H1 (cell line): Measurements from ENCODE around the gene TMEM144. TPM values are rescaled to one million over a fixed set of nuclear protein-coding genes. Genes with fewer than 3 reads are reported as not detected.

Experiments
- MAFK ChIP-seq: IDR thresholded peaks from 2 replicates; pipeline ENCODE4 v1.6.1; 2012; ENCODE audit warnings: low read depth, mild to moderate bottlenecking, improper control_type of control experiment, low read length
- POU5F1 ChIP-seq: IDR thresholded peaks from 2 replicates; pipeline ENCODE4 v1.6.1; 2011; ENCODE audit warnings: low read depth, mild to moderate bottlenecking, low read length, moderate library complexity
- RXRA ChIP-seq: IDR thresholded peaks from 2 replicates; pipeline ENCODE4 v1.6.1; 2011; ENCODE audit warnings: low read depth, mild to moderate bottlenecking, low read length, moderate library complexity; ENCODE audit not compliant: insufficient read depth
- ZNF274 ChIP-seq: IDR thresholded peaks from 2 replicates; pipeline ENCODE4 v1.7.0; 2012; ENCODE audit warnings: low read length, borderline replicate concordance; ENCODE audit errors: extremely low read depth
- polyA plus RNA-seq, 7 experiments: library from polyadenylated mRNA; depleted of rRNA in 3 of 7; stranded (reverse) in 5 of 7; unstranded in 2 of 7; fragments of >200 nt in 5 of 7; fragments of 200-250 nt in 2 of 7; gene quantifications; 1 replicate in 5 of 7; 2 replicates in 1 of 7; 4 replicates in 1 of 7; pipeline versions ENCODE4 v1.2.1 to v1.2.3, GENCODE V29; 2011 to 2013; ENCODE audit warnings: missing spikeins in 2 of 7, mixed read lengths in 2 of 7
- total RNA-seq: library from RNA; stranded (reverse); fragmentation: NEBNext Ultra II Directional; extraction: Animal tissue kit (Norgen Biotek cat#: 25700); gene quantifications from 2 replicates; pipeline ENCODE4 v1.2.1, GENCODE V29; 2021
- TF ChIP-seq, protein P1 (sequence below): fragments of 300-600 bp; sonication (generic); IDR thresholded peaks from 2 replicates; pipeline ENCODE4 v1.7.1; 2012; ENCODE audit warnings: low read length, moderate library complexity, mild to moderate bottlenecking, inconsistent platforms; ENCODE audit not compliant: insufficient replicate concordance
- TF ChIP-seq, protein P2 (sequence below): IDR thresholded peaks from 2 replicates; pipeline ENCODE4 v1.6.1; 2012; ENCODE audit warnings: low read length, inconsistent platforms
- TF ChIP-seq, protein P3 (sequence below), 3 experiments: IDR thresholded peaks; 1 replicate in 2 of 3; 2 replicates in 1 of 3; pipeline versions ENCODE4 v1.5.1 to v1.6.1; 2011; ENCODE audit warnings: low read length in 3 of 3, mild to moderate bottlenecking in 3 of 3, inconsistent platforms in 2 of 3, low read depth in 1 of 3, moderate library complexity in 1 of 3; ENCODE audit not compliant: insufficient read depth in 1 of 3; ENCODE audit errors: control extremely low read depth in 1 of 3

TMEM144 gene
- total and polyA plus RNA-seq, 2 of the 8 experiments (the other 6 are each of a cell fraction or from before 2014, with no cell fraction given) = 1.9 to 2.6 TPM

DNA sequence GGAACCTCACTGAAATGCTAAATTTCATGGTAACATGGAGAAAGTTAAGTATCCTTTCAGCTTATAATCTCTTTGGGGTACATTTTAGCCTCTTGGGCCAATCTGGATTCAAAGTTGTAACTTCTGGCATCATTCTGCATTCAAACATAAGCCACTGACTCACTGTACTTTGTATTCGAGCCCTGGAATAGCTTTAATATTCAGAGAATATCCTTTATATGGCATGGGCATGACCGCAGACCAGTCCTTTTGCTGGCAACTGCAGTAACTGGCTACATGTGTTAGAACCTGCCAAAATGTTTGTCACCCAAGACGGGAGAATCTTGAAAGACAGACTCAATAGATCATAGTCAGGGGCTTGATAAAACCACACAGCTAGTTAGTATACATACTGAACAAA lies 40.8 kb upstream of the TMEM144 start (continued):
- TF ChIP-seq, protein P1, sequence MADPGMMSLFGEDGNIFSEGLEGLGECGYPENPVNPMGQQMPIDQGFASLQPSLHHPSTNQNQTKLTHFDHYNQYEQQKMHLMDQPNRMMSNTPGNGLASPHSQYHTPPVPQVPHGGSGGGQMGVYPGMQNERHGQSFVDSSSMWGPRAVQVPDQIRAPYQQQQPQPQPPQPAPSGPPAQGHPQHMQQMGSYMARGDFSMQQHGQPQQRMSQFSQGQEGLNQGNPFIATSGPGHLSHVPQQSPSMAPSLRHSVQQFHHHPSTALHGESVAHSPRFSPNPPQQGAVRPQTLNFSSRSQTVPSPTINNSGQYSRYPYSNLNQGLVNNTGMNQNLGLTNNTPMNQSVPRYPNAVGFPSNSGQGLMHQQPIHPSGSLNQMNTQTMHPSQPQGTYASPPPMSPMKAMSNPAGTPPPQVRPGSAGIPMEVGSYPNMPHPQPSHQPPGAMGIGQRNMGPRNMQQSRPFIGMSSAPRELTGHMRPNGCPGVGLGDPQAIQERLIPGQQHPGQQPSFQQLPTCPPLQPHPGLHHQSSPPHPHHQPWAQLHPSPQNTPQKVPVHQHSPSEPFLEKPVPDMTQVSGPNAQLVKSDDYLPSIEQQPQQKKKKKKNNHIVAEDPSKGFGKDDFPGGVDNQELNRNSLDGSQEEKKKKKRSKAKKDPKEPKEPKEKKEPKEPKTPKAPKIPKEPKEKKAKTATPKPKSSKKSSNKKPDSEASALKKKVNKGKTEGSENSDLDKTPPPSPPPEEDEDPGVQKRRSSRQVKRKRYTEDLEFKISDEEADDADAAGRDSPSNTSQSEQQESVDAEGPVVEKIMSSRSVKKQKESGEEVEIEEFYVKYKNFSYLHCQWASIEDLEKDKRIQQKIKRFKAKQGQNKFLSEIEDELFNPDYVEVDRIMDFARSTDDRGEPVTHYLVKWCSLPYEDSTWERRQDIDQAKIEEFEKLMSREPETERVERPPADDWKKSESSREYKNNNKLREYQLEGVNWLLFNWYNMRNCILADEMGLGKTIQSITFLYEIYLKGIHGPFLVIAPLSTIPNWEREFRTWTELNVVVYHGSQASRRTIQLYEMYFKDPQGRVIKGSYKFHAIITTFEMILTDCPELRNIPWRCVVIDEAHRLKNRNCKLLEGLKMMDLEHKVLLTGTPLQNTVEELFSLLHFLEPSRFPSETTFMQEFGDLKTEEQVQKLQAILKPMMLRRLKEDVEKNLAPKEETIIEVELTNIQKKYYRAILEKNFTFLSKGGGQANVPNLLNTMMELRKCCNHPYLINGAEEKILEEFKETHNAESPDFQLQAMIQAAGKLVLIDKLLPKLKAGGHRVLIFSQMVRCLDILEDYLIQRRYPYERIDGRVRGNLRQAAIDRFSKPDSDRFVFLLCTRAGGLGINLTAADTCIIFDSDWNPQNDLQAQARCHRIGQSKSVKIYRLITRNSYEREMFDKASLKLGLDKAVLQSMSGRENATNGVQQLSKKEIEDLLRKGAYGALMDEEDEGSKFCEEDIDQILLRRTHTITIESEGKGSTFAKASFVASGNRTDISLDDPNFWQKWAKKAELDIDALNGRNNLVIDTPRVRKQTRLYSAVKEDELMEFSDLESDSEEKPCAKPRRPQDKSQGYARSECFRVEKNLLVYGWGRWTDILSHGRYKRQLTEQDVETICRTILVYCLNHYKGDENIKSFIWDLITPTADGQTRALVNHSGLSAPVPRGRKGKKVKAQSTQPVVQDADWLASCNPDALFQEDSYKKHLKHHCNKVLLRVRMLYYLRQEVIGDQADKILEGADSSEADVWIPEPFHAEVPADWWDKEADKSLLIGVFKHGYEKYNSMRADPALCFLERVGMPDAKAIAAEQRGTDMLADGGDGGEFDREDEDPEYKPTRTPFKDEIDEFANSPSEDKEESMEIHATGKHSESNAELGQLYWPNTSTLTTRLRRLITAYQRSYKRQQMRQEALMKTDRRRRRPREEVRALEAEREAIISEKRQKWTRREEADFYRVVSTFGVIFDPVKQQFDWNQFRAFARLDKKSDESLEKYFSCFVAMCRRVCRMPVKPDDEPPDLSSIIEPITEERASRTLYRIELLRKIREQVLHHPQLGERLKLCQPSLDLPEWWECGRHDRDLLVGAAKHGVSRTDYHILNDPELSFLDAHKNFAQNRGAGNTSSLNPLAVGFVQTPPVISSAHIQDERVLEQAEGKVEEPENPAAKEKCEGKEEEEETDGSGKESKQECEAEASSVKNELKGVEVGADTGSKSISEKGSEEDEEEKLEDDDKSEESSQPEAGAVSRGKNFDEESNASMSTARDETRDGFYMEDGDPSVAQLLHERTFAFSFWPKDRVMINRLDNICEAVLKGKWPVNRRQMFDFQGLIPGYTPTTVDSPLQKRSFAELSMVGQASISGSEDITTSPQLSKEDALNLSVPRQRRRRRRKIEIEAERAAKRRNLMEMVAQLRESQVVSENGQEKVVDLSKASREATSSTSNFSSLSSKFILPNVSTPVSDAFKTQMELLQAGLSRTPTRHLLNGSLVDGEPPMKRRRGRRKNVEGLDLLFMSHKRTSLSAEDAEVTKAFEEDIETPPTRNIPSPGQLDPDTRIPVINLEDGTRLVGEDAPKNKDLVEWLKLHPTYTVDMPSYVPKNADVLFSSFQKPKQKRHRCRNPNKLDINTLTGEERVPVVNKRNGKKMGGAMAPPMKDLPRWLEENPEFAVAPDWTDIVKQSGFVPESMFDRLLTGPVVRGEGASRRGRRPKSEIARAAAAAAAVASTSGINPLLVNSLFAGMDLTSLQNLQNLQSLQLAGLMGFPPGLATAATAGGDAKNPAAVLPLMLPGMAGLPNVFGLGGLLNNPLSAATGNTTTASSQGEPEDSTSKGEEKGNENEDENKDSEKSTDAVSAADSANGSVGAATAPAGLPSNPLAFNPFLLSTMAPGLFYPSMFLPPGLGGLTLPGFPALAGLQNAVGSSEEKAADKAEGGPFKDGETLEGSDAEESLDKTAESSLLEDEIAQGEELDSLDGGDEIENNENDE = no peak
- TF ChIP-seq, protein P2, sequence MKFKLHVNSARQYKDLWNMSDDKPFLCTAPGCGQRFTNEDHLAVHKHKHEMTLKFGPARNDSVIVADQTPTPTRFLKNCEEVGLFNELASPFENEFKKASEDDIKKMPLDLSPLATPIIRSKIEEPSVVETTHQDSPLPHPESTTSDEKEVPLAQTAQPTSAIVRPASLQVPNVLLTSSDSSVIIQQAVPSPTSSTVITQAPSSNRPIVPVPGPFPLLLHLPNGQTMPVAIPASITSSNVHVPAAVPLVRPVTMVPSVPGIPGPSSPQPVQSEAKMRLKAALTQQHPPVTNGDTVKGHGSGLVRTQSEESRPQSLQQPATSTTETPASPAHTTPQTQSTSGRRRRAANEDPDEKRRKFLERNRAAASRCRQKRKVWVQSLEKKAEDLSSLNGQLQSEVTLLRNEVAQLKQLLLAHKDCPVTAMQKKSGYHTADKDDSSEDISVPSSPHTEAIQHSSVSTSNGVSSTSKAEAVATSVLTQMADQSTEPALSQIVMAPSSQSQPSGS = no peak
- TF ChIP-seq MAFK = no peak
- no peak for TF ChIP-seq POU5F1
- TF ChIP-seq, protein P3, sequence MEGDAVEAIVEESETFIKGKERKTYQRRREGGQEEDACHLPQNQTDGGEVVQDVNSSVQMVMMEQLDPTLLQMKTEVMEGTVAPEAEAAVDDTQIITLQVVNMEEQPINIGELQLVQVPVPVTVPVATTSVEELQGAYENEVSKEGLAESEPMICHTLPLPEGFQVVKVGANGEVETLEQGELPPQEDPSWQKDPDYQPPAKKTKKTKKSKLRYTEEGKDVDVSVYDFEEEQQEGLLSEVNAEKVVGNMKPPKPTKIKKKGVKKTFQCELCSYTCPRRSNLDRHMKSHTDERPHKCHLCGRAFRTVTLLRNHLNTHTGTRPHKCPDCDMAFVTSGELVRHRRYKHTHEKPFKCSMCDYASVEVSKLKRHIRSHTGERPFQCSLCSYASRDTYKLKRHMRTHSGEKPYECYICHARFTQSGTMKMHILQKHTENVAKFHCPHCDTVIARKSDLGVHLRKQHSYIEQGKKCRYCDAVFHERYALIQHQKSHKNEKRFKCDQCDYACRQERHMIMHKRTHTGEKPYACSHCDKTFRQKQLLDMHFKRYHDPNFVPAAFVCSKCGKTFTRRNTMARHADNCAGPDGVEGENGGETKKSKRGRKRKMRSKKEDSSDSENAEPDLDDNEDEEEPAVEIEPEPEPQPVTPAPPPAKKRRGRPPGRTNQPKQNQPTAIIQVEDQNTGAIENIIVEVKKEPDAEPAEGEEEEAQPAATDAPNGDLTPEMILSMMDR (IDR thresholded peaks at IDR 0.05; ENCODE audit: control extremely low read depth in 1 of 3, insufficient read depth in 1 of 3, low read depth in 1 of 3, low read length in 3 of 3) = no peak
- no peak for TF ChIP-seq ZNF274
- TF ChIP-seq RXRA = no peak
